Upper lobe of right lung (tissue), 1 donor: ENCODE data around the gene LRP2. TPM values are rescaled to one million over a fixed set of nuclear protein-coding genes. Genes with fewer than 3 reads are reported as not detected.

ENCODE experiments used
- ATAC-seq: fragments of 200-7000 bp; cut with Tn5 transposase; one replicate; pipeline ENCODE4 v1.9.1; 2020; ENCODE audit warnings: mild to moderate bottlenecking, moderate library complexity
- DNase-seq: peaks from one replicate; pipeline ENCODE4 v3.0.0-alpha.2; 2020
- H3K27ac ChIP-seq: fragments of 200-600 bp; one replicate; pipeline ENCODE4 v1.8.0; 2022
- H3K27me3 ChIP-seq: fragments of 200-600 bp; one replicate; pipeline ENCODE4 v1.8.0; 2022; ENCODE audit warnings: mild to moderate bottlenecking
- H3K36me3 ChIP-seq: fragments of 200-600 bp; one replicate; pipeline ENCODE4 v1.8.0; 2022
- H3K4me1 ChIP-seq: fragments of 200-600 bp; one replicate; pipeline ENCODE4 v1.8.0; 2022
- H3K4me3 ChIP-seq: fragments of 200-600 bp; one replicate; pipeline ENCODE4 v1.8.0; 2022; ENCODE audit warnings: mild to moderate bottlenecking
- H3K9me3 ChIP-seq: fragments of 200-600 bp; one replicate; pipeline ENCODE4 v1.8.0; 2022
- CTCF ChIP-seq: fragments of 200-600 bp; IDR thresholded peaks from one replicate; pipeline ENCODE4 v1.8.0; 2022; ENCODE audit warnings: antibody characterized with exemption
- intact Hi-C: fragments of 100-400 bp; cut with DNase I; formaldehyde crosslinking; loops from one replicate; pipeline ENCODE4 v1.11.0; 2022
- total RNA-seq: library from RNA; stranded (reverse); fragmentation: NEBNext Ultra II Directional; extraction: Animal tissue kit (Norgen Biotek cat#: 25700); gene quantifications from one replicate; pipeline ENCODE4 v1.2.1, GENCODE V29; 2021
- donor health status: DM: no; HTN: yes; CAD: no; lungs with severe emphysema.

The LRP2 gene
- total RNA-seq, 1 donor from 2014 or later: 36.6 TPM

DNA sequence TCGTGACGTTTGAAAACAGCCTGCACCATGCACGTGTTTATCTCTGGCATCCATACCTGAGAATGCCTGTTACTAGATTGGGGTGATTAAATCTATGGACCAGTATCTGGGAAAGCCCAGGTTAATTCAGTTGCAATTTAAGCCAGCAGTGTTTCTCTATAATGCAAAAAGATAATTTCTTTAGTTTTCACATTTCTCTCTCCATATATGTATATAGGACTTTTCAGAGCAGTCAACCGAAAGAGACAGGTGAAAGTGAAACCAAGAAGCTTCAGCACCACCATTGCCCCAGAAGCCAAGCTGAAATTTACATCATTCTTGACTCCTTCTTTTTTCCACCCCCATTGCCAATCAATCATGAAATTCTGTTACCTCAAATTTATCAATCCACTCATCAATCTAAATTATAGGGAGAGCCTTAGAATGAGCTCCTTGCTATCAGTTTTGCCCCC, 2.7 kb upstream of the LRP2 start:
- no peak for ATAC-seq
- Histone ChIP-seq H3K36me3 (no peaks in the 10 kb centered on the region), H3K27me3 (peaks cover 30% of the 10 kb centered on the region), H3K4me3 (peak overlapping the region; percentile 58), H3K27ac (no peak overlapping the region), H3K9me3 (no peaks in the 10 kb centered on the region), H3K4me1 (peaks cover 25% of the 10 kb centered on the region)
- TF ChIP-seq CTCF: no peak
- intact Hi-C loops: no loop called here
- DNase-seq: no peak

GRCh38 chr2:169363560-169364150, 1.3 kb upstream of the LRP2 start:
- Histone ChIP-seq H3K36me3 (no peaks in the 10 kb centered on the region), H3K4me1 (peaks cover 25% of the 10 kb centered on the region), H3K27ac (no peak overlapping the region), H3K9me3 (no peaks in the 10 kb centered on the region), H3K4me3 (peak overlapping the region; percentile 58), H3K27me3 (peaks cover 38% of the 10 kb centered on the region)
- DNase-seq (peak; percentile 82), ATAC-seq (peak; percentile 52)
- TF ChIP-seq CTCF: no peak
- intact Hi-C loops: no loop called here

GRCh38 chr2:169362894-169363559, 693 bp upstream of the LRP2 start:
- Histone ChIP-seq H3K36me3 (no peaks in the 10 kb centered on the region), H3K4me3 (peak overlapping the region; percentile 58), H3K27ac (no peak overlapping the region), H3K27me3 (peaks cover 43% of the 10 kb centered on the region), H3K4me1 (peaks cover 25% of the 10 kb centered on the region), H3K9me3 (no peaks in the 10 kb centered on the region)
- ATAC-seq: no peak
- TF ChIP-seq CTCF: no peak
- intact Hi-C loops: no loop called here
- DNase-seq: peak; percentile 60

DNA sequence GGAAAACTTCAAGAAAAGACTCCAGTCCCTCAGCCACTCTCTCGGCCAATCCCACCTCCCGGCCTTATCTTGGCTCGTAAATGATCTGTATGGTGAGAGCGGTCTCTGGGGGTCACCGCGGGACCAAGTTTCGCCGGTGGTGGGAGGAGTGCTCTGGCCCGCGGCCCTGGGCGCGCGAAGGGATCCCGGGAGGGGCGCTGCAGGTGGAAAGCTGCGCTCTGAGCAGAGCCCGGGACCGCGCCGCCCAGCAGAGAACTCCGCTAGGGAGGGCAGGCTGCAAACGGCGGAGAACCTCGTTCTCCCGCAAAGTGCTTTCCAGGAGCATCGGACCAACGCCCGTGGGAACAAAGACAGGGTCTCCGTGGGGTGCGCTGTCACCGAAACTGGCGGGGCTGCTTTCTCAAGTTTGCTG, 622 bp downstream of the LRP2 start:
- no peak overlapping the region for H3K27ac ChIP-seq
- H3K36me3 ChIP-seq: no peaks in the 10 kb centered on the region
- ATAC-seq: peak; percentile 50
- peaks cover 25% of the 10 kb centered on the region for H3K4me1 ChIP-seq
- intact Hi-C loops: no loop called here
- no peak for TF ChIP-seq CTCF
- H3K4me3 ChIP-seq: peak overlapping the region; percentile 58
- peaks cover 43% of the 10 kb centered on the region for H3K27me3 ChIP-seq
- H3K9me3 ChIP-seq: no peaks in the 10 kb centered on the region
- peak; percentile 72 for DNase-seq

DNA sequence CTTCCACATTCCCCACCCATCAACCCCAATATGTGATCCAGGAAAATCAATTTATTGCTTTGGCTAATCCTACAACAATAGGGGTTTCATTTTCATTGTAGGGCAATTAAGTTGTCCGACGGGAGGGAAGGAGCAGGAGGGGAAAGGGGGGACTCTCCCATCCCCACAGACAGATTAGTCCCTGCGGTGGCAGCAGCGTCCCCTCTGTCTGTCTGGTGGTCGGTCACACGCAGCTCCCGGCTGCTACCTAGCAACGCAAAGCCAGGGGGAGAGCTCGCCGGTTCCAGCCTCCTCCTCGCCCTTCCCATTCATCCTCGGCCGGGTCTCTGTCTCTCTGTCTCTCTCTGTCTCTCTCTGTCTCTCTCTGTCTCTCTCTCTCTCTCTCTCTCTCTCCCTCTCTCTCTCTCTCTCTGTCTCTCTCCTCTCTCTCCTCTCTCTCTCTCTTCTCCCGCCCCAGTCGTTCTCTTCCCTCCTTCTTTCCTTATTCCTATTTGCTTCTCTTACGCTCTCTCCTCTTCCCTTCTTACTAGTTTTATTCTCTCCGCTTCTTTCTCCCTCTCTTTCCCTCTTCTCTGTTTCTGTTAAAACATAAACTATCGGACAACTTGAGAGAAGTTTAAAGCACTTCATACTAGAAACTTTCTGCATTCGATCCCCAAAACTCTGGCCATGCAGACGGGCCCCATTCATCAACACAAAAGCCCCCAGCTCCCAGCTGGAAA, 1.2 kb downstream of the LRP2 start:
- ATAC-seq: no peak
- Histone ChIP-seq H3K36me3 (no peaks in the 10 kb centered on the region), H3K27me3 (peaks cover 43% of the 10 kb centered on the region), H3K4me1 (peaks cover 25% of the 10 kb centered on the region), H3K9me3 (no peaks in the 10 kb centered on the region), H3K4me3 (peak overlapping the region; percentile 58), H3K27ac (no peak overlapping the region)
- intact Hi-C loops: no loop called here
- no peak for DNase-seq
- TF ChIP-seq CTCF: no peak
